PFSK-1 (cell line): ENCODE data around the gene GALNTL6.

ENCODE experiments used
- FOXP2 ChIP-seq: optimal IDR thresholded peaks from 2 replicates; pipeline ENCODE3; 2011; ENCODE audit warnings: borderline replicate concordance, control low read depth, inconsistent platforms; ENCODE audit not compliant: insufficient read depth; ENCODE audit errors: extremely low read length, extremely low read depth
- POLR2AphosphoS5 ChIP-seq: IDR thresholded peaks from 2 replicates; pipeline ENCODE4 v1.6.1; 2012; ENCODE audit warnings: low read depth, mild to moderate bottlenecking, control low read depth, low read length, moderate library complexity
- SIN3A ChIP-seq: IDR thresholded peaks from 2 replicates; pipeline ENCODE4 v1.6.1; 2012; ENCODE audit warnings: mild to moderate bottlenecking, low read length, moderate library complexity, borderline replicate concordance; ENCODE audit not compliant: insufficient read depth
- TAF1 ChIP-seq: IDR thresholded peaks from 2 replicates; pipeline ENCODE4 v1.6.1; 2012; ENCODE audit warnings: low read length, control low read depth, borderline replicate concordance; ENCODE audit not compliant: insufficient read depth
- TF ChIP-seq, protein P1 (sequence below), 2 experiments: IDR thresholded peaks; 2 replicates each; pipeline versions ENCODE4 v1.6.1 to v1.8.0; 2011 to 2012; ENCODE audit warnings: low read depth in 2 of 2, low read length in 2 of 2, control low read depth in 1 of 2, inconsistent platforms in 1 of 2, mild to moderate bottlenecking in 1 of 2, moderate library complexity in 1 of 2; ENCODE audit not compliant: insufficient read depth in 1 of 2

The GALNTL6 gene

GRCh38 chr4:172105918-172106317 is 292.7 kb downstream of the GALNTL6 start:
- no peak for TF ChIP-seq TAF1
- TF ChIP-seq POLR2AphosphoS5 = no peak
- TF ChIP-seq, protein P1, sequence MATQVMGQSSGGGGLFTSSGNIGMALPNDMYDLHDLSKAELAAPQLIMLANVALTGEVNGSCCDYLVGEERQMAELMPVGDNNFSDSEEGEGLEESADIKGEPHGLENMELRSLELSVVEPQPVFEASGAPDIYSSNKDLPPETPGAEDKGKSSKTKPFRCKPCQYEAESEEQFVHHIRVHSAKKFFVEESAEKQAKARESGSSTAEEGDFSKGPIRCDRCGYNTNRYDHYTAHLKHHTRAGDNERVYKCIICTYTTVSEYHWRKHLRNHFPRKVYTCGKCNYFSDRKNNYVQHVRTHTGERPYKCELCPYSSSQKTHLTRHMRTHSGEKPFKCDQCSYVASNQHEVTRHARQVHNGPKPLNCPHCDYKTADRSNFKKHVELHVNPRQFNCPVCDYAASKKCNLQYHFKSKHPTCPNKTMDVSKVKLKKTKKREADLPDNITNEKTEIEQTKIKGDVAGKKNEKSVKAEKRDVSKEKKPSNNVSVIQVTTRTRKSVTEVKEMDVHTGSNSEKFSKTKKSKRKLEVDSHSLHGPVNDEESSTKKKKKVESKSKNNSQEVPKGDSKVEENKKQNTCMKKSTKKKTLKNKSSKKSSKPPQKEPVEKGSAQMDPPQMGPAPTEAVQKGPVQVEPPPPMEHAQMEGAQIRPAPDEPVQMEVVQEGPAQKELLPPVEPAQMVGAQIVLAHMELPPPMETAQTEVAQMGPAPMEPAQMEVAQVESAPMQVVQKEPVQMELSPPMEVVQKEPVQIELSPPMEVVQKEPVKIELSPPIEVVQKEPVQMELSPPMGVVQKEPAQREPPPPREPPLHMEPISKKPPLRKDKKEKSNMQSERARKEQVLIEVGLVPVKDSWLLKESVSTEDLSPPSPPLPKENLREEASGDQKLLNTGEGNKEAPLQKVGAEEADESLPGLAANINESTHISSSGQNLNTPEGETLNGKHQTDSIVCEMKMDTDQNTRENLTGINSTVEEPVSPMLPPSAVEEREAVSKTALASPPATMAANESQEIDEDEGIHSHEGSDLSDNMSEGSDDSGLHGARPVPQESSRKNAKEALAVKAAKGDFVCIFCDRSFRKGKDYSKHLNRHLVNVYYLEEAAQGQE (IDR thresholded peaks at IDR 0.05; ENCODE audit: insufficient read depth in 1 of 2, low read depth in 2 of 2, low read length in 2 of 2) = no peak
- TF ChIP-seq FOXP2 = no peak
- TF ChIP-seq SIN3A = no peak

- TF ChIP-seq FOXP2 = no peak
- no peak for TF ChIP-seq SIN3A
- TF ChIP-seq, protein P1 (IDR thresholded peaks at IDR 0.05; ENCODE audit: insufficient read depth in 1 of 2, low read depth in 2 of 2, low read length in 2 of 2) = no peak
- no peak for TF ChIP-seq POLR2AphosphoS5
- TF ChIP-seq TAF1 = no peak
Measured at GRCh38 chr4:172109466-172109865, 296.3 kb downstream of the GALNTL6 start.

DNA sequence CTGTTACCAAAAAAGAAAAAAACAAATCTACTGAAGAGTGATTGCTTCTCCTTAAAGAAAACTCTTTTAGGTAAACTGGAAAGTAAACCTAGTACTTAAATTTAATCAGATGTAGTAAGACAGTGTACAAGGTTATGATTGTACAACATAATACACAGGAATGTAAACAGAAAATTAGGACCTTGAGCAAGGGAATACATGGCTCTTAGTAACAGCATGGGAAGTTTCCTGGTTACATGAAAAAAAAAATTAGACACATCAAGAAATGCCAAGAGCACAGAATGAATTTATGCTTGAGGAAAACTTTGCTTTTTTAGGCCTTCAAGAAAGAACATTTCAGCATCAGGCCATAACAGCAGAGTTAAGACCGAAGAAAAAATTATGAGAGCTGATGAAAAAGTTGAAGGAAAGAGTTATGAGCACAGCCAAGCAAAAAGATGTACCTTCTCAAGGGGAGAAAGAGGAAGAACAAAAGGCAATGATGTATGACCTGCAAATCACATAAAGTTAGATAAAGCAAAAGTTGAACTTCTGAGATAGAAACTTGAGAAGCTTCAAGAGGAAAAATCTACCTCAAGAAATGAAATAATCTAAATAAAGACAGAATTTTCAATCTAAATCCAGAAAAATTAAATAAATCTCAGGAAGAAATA is 311.6 kb downstream of the GALNTL6 start:
- TF ChIP-seq TAF1 (no peak), SIN3A (no peak), FOXP2 (no peak), POLR2AphosphoS5 (no peak)
- TF ChIP-seq, protein P1 (IDR thresholded peaks at IDR 0.05; ENCODE audit: insufficient read depth in 1 of 2, low read depth in 2 of 2, low read length in 2 of 2) = no peak

DNA sequence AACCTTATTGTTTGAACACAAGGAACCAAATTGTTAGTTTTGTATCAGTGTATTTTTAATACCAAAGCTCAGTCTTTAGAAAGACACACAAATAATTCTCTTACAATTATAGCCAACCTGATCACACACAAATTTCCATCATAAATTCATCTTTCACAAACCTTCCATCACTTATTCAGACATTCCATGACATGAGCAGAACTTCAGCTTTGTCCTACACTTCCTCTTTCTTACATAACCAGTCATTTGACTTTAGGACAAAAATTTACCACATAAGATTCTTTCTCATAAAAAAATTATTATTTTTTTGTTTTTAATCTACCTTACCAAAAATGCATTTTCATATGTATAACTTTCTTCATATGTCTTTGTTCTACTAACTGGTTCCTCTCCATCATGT is 312.2 kb downstream of the GALNTL6 start:
- TF ChIP-seq FOXP2 = no peak
- TF ChIP-seq POLR2AphosphoS5 = no peak
- TF ChIP-seq SIN3A = no peak

DNA sequence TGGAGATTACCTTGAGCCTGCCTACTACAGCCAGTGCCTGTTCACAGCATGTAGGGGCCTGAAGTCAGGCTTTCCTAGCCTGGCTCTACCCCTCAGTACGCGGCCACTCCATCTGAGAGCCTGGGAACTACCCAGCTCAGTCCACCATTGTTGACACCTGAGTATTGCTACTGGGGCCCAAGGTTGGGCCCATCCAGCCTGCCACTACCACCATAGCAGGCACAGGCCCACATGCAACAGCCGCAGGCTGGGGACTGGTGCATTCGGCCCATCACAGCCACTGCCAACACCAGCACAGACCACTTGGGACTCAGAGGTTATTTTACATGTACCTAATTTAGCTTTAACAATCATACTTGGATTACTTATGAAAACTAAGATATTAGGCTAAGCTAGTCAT is 314.0 kb downstream of the GALNTL6 start:
- TF ChIP-seq POLR2AphosphoS5 (no peak), SIN3A (no peak), FOXP2 (no peak), TAF1 (no peak)
- TF ChIP-seq, protein P1 (IDR thresholded peaks at IDR 0.05; ENCODE audit: insufficient read depth in 1 of 2, low read depth in 2 of 2, low read length in 2 of 2) = no peak
